VCaP (cell line): Measurements from ENCODE around the gene HES5.

ENCODE experiments used
- H3K27ac ChIP-seq: fragments of 450-650 bp; 2 replicates; pipeline ENCODE4 v1.5.1; 2017
- CTCF ChIP-seq: fragments of 450-650 bp; conservative IDR thresholded peaks from 2 replicates; pipeline ENCODE4 v1.5.1; 2017; ENCODE audit warnings: mild to moderate bottlenecking, moderate library complexity

HES5 gene

GRCh38 chr1:2480236-2480985 lies 49.7 kb downstream of the HES5 start:
- TF ChIP-seq CTCF: no peak
- H3K27ac ChIP-seq: peak overlapping the region; percentile 98

GRCh38 chr1:2479618-2480017 lies 50.4 kb downstream of the HES5 start:
- no peak for TF ChIP-seq CTCF
- peak overlapping the region; percentile 98 for H3K27ac ChIP-seq

GRCh38 chr1:2479186-2479585 lies 50.9 kb downstream of the HES5 start:
- H3K27ac ChIP-seq: peak overlapping the region; percentile 98
- no peak for TF ChIP-seq CTCF
